ENCODE measurements around the gene TRIL.

TRIL gene

DNA sequence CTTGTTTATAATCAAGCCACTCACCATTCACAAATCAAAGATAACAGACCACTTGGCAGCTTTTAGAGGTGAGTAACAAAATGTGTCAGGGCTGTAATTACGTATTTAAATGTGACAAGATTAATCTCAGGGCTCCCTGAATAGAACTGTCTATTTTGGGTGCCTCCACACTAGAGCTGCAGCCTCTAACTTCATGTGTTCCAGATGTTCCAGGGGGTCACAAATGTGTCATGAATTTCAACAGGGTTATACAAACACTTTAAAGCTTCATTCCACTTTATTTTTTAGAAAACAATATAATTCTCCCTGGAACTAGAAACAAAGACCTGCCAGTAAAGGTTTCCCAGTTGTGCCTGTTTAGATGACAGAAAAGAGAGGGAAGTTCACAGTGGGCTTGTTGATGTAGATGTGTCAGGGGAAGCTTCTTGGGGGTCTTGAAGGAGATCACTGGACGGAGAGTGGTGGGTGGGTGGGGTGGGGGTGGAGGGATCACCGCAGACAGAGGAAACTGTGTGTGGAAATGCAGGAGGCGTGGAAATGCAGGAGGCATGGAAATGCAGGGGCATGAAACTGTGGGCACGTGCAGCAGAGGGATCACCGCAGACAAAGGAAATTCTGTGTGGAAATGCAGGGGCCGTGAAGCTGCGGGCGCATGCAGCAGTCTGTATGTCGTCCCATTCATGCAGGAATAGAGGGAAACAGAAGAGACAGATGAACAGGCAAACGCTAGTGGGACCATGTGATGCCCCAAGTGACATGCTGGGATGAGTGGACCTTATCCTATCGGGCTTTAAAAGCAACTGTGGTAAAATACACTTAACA lies 42.0 kb upstream of the TRIL start:
- DNase-seq (ENCODE audit: low read depth in 1 of 2, low spot score in 1 of 2): no peak
- H3K27me3 ChIP-seq (ENCODE audit: insufficient read depth, poor library complexity, severe bottlenecking): no peaks in the 10 kb centered on the region
- no peak overlapping the region for H3K4me3 ChIP-seq (replicated peaks; ENCODE audit: insufficient read depth, low read length)
- TF ChIP-seq SPI1 (IDR thresholded peaks at IDR 0.05; ENCODE audit: borderline replicate concordance, low read depth): no peak
- TF ChIP-seq, protein P1, sequence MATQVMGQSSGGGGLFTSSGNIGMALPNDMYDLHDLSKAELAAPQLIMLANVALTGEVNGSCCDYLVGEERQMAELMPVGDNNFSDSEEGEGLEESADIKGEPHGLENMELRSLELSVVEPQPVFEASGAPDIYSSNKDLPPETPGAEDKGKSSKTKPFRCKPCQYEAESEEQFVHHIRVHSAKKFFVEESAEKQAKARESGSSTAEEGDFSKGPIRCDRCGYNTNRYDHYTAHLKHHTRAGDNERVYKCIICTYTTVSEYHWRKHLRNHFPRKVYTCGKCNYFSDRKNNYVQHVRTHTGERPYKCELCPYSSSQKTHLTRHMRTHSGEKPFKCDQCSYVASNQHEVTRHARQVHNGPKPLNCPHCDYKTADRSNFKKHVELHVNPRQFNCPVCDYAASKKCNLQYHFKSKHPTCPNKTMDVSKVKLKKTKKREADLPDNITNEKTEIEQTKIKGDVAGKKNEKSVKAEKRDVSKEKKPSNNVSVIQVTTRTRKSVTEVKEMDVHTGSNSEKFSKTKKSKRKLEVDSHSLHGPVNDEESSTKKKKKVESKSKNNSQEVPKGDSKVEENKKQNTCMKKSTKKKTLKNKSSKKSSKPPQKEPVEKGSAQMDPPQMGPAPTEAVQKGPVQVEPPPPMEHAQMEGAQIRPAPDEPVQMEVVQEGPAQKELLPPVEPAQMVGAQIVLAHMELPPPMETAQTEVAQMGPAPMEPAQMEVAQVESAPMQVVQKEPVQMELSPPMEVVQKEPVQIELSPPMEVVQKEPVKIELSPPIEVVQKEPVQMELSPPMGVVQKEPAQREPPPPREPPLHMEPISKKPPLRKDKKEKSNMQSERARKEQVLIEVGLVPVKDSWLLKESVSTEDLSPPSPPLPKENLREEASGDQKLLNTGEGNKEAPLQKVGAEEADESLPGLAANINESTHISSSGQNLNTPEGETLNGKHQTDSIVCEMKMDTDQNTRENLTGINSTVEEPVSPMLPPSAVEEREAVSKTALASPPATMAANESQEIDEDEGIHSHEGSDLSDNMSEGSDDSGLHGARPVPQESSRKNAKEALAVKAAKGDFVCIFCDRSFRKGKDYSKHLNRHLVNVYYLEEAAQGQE (IDR thresholded peaks at IDR 0.05; ENCODE audit: insufficient replicate concordance, low read depth): no peak
- TF ChIP-seq, protein P2, sequence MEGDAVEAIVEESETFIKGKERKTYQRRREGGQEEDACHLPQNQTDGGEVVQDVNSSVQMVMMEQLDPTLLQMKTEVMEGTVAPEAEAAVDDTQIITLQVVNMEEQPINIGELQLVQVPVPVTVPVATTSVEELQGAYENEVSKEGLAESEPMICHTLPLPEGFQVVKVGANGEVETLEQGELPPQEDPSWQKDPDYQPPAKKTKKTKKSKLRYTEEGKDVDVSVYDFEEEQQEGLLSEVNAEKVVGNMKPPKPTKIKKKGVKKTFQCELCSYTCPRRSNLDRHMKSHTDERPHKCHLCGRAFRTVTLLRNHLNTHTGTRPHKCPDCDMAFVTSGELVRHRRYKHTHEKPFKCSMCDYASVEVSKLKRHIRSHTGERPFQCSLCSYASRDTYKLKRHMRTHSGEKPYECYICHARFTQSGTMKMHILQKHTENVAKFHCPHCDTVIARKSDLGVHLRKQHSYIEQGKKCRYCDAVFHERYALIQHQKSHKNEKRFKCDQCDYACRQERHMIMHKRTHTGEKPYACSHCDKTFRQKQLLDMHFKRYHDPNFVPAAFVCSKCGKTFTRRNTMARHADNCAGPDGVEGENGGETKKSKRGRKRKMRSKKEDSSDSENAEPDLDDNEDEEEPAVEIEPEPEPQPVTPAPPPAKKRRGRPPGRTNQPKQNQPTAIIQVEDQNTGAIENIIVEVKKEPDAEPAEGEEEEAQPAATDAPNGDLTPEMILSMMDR (IDR thresholded peaks at IDR 0.05; ENCODE audit: insufficient read depth, low read length): no peak
- TF ChIP-seq GABPA (IDR thresholded peaks at IDR 0.05; ENCODE audit: low read depth): no peak
- TF ChIP-seq POLR2AphosphoS5 (IDR thresholded peaks at IDR 0.05; ENCODE audit: low read depth): no peak
- H3K27ac ChIP-seq (replicated peaks): no peak overlapping the region

DNA sequence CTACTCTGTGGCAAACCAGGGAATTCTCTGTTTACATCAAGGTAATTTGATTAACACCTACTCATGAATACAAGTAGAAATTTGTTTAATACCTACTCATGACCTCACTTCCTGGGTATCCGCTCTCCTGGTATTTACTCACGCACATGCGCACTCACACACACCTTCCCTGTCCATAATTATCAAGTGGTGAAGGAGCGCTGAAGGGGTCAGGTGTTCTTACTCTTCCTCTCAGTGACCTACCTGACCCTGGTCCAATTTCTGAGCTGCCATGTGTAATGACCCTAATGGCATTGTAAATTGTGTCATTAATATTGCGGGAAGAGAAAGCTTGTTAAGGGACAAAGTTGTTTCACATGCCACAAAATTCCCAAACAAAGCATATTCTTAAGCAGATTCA lies 41.3 kb upstream of the TRIL start:
- TF ChIP-seq SPI1 (IDR thresholded peaks at IDR 0.05; ENCODE audit: borderline replicate concordance, low read depth): no peak
- TF ChIP-seq POLR2AphosphoS5 (IDR thresholded peaks at IDR 0.05; ENCODE audit: low read depth): no peak
- TF ChIP-seq, protein P2 (IDR thresholded peaks at IDR 0.05; ENCODE audit: insufficient read depth, low read length): no peak
- TF ChIP-seq GABPA (IDR thresholded peaks at IDR 0.05; ENCODE audit: low read depth): no peak
- TF ChIP-seq, protein P1 (IDR thresholded peaks at IDR 0.05; ENCODE audit: insufficient replicate concordance, low read depth): no peak
- H3K27me3 ChIP-seq (ENCODE audit: insufficient read depth, poor library complexity, severe bottlenecking): no peaks in the 10 kb centered on the region
- no peak overlapping the region for H3K4me3 ChIP-seq (replicated peaks; ENCODE audit: insufficient read depth, low read length)
- no peak overlapping the region for H3K27ac ChIP-seq (replicated peaks)
- DNase-seq (ENCODE audit: low read depth in 1 of 2, low spot score in 1 of 2): no peak

DNA sequence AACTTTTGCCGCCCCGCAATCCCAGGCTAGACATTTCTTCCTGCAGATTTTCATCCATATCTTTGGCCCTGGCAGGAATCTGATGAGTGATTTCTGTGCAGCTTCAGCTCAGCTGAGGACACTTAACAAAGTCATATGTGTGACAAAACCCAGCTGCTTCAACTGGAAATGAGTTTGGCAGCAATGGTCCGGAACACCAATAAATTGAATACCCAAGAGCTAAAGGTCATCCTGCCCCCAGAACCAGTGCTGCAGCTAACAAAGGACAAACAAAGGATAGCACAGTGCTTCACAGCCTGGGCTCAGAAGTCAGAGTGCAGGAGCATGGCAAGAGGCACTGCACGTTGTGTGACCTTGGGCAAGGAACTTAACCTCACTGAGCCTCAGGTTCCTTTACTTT lies 40.0 kb upstream of the TRIL start:
- no peak for TF ChIP-seq SPI1 (IDR thresholded peaks at IDR 0.05; ENCODE audit: borderline replicate concordance, low read depth)
- no peak for TF ChIP-seq GABPA (IDR thresholded peaks at IDR 0.05; ENCODE audit: low read depth)
- TF ChIP-seq POLR2AphosphoS5 (IDR thresholded peaks at IDR 0.05; ENCODE audit: low read depth): no peak
- TF ChIP-seq, protein P1 (IDR thresholded peaks at IDR 0.05; ENCODE audit: insufficient replicate concordance, low read depth): no peak
- TF ChIP-seq, protein P2 (IDR thresholded peaks at IDR 0.05; ENCODE audit: insufficient read depth, low read length): no peak
- Histone ChIP-seq H3K27me3 (ENCODE audit: insufficient read depth, poor library complexity, severe bottlenecking) (no peaks in the 10 kb centered on the region), H3K27ac (replicated peaks) (no peak overlapping the region), H3K4me3 (replicated peaks; ENCODE audit: insufficient read depth, low read length) (no peak overlapping the region)
- no peak for DNase-seq (ENCODE audit: low read depth in 1 of 2, low spot score in 1 of 2)

All from HL-60 (cell line).